GM12873 (cell line): ENCODE results near the gene CFAP61.

Source experiments
- TF ChIP-seq, protein P1 (sequence below): IDR thresholded peaks from 2 replicates; pipeline ENCODE4 v1.5.1; 2012; ENCODE audit warnings: low read depth, mild to moderate bottlenecking, moderate library complexity, low read length, control low read depth; ENCODE audit not compliant: insufficient read depth; ENCODE audit errors: missing control alignments

The CFAP61 gene

GRCh38 chr20:20023395-20023794, 28.9 kb upstream of the CFAP61 start:
- TF ChIP-seq, protein P1, sequence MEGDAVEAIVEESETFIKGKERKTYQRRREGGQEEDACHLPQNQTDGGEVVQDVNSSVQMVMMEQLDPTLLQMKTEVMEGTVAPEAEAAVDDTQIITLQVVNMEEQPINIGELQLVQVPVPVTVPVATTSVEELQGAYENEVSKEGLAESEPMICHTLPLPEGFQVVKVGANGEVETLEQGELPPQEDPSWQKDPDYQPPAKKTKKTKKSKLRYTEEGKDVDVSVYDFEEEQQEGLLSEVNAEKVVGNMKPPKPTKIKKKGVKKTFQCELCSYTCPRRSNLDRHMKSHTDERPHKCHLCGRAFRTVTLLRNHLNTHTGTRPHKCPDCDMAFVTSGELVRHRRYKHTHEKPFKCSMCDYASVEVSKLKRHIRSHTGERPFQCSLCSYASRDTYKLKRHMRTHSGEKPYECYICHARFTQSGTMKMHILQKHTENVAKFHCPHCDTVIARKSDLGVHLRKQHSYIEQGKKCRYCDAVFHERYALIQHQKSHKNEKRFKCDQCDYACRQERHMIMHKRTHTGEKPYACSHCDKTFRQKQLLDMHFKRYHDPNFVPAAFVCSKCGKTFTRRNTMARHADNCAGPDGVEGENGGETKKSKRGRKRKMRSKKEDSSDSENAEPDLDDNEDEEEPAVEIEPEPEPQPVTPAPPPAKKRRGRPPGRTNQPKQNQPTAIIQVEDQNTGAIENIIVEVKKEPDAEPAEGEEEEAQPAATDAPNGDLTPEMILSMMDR: no peak

GRCh38 chr20:20024942-20025341, 27.4 kb upstream of the CFAP61 start:
- TF ChIP-seq, protein P1: no peak

- TF ChIP-seq, protein P1: no peak
Measured at GRCh38 chr20:20027284-20027683, 25.0 kb upstream of the CFAP61 start.

- TF ChIP-seq, protein P1: no peak
Measured at GRCh38 chr20:20031790-20032189, 20.5 kb upstream of the CFAP61 start.

DNA sequence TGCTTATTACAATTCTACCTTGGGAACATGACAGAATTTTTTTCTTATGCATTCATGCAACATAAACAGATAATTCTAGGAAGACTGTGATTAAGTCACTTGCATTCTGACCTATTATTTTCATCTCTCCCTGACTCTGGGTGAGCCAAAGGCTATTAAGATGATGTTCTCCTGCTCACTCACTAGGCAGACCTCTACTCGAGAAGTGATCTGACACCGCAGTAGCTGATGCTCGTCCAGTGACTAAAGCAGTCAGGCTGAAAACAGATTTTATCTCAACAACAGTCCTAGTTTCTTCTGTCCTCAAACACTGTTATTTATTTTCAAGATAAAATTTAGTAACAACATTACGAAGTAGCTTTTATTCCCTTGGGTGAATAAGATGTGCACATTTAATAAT, 17.8 kb upstream of the CFAP61 start:
- TF ChIP-seq, protein P1: no peak

- TF ChIP-seq, protein P1: no peak
Measured at GRCh38 chr20:20036756-20037155, 15.6 kb upstream of the CFAP61 start.

GRCh38 chr20:20037960-20038359, 14.4 kb upstream of the CFAP61 start:
- TF ChIP-seq, protein P1: no peak

DNA sequence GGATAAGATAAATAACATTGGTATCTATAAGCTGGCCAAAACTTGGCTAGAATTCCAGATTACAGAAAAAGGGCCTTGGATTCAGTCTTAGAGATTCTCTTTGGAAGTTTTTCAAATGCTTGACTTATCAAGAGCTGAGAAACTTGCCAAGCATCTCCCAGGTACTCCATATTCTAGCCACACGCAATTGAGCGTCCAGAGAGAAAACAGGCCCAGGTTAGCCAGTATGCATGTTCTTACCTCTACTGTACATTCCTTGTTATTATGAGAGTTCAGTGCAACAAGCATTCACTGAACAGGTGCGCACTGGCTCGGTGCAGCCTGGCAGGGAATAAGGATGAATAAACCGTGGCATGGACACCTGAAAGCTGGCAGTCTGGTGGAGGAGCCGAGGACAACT, 13.7 kb upstream of the CFAP61 start:
- TF ChIP-seq, protein P1: no peak
